GM18858 (cell line): ENCODE results near the gene ATP6V1C2.
A peak's percentile ranks its signal among the peaks of the same experiment; 100 is the strongest.

ENCODE experiments used
- ATAC-seq: cut with Tn5 transposase; IDR thresholded peaks from one replicate; pipeline ENCODE4 v1.9.1; 2021; ENCODE audit not compliant: unreplicated experiment

ATP6V1C2 gene

DNA sequence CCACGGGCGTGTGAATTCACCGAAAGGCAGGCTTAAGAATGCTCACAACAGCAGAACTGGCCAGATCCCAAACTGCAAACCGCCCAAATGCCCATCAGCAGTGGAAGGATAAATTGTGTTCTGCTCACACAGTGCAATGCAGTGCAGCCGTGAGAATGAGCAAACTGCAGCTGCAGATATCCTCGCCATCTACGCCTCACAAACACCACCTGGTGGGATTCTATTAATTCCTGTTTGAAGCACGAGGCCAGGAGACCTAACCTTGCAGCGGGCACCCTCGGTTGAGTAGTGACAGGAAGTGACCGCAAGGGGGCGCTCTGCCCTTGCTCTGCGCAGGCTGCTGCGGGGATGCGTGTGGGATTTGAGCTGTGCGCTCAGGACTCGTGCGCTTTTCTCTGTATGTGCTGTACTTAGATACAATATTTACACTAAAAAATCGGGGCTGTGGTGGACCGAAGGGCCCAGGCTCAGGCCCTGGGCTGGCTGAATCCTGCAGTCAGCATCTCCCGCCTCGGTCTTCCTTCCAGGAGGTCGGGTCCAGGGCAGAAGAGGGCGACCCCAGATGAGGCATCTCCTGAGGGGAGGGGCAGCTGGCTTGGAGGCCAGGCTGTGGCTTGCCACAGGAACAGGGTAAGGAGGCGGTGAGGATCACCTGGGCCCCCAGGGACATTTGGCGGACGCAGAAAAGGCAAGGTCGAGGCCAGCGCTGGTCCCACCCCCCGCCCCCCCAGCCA, 110.9 kb downstream of the ATP6V1C2 start:
- peak; percentile 94 for ATAC-seq

DNA sequence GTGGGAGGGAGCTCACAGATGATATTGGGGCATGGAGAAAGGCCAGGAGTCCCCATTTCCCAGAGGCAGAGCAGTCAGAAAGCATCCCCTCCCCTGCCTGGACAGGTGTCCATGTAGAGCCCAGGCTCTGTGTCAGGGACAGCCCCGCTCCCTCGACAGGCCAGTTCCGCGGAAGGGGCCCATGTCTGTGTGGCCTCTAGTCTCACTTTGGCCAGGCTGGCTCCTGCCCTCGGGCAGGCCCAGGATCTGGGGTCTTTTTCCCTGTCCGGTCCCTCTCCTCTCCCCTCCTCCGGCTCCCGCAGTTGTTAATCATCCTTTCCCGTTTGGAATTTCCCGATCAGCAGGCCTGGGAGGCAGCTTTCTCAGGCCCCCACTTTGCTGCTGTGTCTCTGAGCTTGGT, 111.6 kb downstream of the ATP6V1C2 start:
- ATAC-seq = no peak

DNA sequence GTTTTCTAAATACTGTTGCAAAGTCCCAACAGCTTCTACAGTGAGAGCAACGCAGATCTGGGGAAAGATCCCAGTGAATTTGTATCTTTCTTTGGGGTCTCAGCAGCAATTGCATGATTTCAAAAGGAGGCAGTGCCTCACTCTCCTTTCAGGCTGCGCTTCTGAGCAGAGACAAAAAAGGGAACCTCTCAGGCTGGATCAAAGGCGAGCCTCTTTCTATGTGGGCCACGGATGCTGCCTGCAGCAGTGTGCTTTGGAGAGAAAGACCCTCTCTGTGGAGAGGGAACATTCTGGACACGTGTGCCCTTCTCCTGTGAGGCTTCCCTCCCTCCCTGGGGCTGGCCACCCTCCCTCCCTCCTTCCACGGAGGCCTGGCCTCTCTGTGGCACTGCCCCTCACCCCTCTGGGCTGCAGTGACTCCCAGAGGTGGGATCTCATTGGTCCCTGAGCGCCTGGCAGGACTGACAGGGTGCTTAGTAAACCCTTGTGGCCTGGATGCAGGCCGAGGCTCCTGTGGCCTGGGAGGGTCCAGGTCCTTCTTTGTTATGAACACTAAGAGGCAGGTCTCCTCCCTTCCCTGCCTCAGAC, 112.7 kb downstream of the ATP6V1C2 start:
- no peak for ATAC-seq
